HEK293 (cell line): Measurements from ENCODE around the gene SPINT2.
A peak's percentile ranks its signal among the peaks of the same experiment; 100 is the strongest.

ENCODE experiments used
- TF ChIP-seq, protein P1 (sequence below): fragments of 450-650 bp; formaldehyde crosslinking; IDR thresholded peaks from 2 replicates; pipeline ENCODE4 v1.5.1; 2016; ENCODE audit warnings: missing biosample characterization, missing genetic modification characterization
- TF ChIP-seq, protein P2 (sequence below): fragments of 450-650 bp; formaldehyde crosslinking; IDR thresholded peaks from 2 replicates; pipeline ENCODE4 v1.5.1; 2016; ENCODE audit warnings: missing biosample characterization, missing genetic modification characterization, low read depth

DNA sequence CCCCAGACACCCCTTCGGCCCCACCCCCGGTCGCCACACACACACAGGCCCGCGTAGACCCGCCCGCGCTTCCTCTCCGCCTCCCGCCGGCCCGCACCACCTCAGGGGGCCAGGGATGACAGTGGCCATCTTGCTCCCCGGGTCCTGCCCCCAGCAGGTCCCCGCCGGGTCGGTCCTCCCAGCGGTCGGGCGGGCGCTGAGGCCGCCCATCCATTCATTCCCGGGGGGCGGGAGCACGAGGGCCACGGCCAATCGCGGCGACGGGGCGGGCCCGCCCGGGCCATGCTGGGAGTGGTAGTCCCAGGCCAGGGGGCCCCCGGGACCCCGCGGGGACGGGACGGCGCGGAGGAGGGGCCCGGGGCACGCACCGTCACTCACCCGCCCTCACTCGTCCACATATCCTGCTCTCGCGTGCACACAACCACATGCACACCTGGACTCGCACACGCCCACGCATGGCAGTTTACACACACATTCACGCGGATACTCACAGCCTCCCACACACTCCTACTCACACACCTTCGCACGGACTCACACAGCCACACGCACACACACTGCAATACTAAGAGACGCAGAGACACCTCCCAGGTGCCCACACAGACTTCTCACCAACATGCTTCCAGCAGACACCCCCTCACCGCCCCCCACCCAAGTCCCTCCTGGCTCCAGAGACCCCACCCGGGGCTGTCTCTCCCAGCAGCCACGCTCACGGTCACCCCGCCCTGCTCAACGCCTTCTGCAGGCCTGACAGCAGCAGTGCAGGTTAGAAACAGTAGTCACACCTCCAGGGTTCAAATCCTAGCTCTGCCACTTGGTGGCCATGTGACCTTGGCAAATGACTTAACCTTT, 40.1 kb upstream of the SPINT2 start, which contains the start of gene DPF1:
- TF ChIP-seq, protein P1, sequence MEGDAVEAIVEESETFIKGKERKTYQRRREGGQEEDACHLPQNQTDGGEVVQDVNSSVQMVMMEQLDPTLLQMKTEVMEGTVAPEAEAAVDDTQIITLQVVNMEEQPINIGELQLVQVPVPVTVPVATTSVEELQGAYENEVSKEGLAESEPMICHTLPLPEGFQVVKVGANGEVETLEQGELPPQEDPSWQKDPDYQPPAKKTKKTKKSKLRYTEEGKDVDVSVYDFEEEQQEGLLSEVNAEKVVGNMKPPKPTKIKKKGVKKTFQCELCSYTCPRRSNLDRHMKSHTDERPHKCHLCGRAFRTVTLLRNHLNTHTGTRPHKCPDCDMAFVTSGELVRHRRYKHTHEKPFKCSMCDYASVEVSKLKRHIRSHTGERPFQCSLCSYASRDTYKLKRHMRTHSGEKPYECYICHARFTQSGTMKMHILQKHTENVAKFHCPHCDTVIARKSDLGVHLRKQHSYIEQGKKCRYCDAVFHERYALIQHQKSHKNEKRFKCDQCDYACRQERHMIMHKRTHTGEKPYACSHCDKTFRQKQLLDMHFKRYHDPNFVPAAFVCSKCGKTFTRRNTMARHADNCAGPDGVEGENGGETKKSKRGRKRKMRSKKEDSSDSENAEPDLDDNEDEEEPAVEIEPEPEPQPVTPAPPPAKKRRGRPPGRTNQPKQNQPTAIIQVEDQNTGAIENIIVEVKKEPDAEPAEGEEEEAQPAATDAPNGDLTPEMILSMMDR = peak; percentile 90
- TF ChIP-seq, protein P2, sequence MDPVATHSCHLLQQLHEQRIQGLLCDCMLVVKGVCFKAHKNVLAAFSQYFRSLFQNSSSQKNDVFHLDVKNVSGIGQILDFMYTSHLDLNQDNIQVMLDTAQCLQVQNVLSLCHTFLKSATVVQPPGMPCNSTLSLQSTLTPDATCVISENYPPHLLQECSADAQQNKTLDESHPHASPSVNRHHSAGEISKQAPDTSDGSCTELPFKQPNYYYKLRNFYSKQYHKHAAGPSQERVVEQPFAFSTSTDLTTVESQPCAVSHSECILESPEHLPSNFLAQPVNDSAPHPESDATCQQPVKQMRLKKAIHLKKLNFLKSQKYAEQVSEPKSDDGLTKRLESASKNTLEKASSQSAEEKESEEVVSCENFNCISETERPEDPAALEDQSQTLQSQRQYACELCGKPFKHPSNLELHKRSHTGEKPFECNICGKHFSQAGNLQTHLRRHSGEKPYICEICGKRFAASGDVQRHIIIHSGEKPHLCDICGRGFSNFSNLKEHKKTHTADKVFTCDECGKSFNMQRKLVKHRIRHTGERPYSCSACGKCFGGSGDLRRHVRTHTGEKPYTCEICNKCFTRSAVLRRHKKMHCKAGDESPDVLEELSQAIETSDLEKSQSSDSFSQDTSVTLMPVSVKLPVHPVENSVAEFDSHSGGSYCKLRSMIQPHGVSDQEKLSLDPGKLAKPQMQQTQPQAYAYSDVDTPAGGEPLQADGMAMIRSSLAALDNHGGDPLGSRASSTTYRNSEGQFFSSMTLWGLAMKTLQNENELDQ (tag by site-specific recombination) = no peak
